CD4-positive, alpha-beta memory T cell (primary cell): ENCODE results near the gene HSPB9. TPM values are rescaled to one million over a fixed set of nuclear protein-coding genes. Genes with fewer than 3 reads are reported as not detected.

Source experiments
- CTCF ChIA-PET: fragments of 350-600 bp; sonication (Branson Sonifier 250); formaldehyde crosslinking; loops from one replicate; lab custom pipeline; 2021; ENCODE audit warnings: inconsistent platforms; ENCODE audit not compliant: partially characterized antibody; lab: Charles Lee
- POLR2A ChIA-PET: fragments of 350-600 bp; sonication (Branson Sonifier 250); formaldehyde crosslinking; loops from one replicate; lab custom pipeline; 2021; ENCODE audit not compliant: partially characterized antibody; lab: Charles Lee
- DNase-seq, 5 donors: peaks; one replicate each; pipeline versions ENCODE4 v3.0.0 to v3.0.0-alpha.2; 2020 to 2022; ENCODE audit warnings: mixed read lengths in 1 of 5
- H3K27ac ChIP-seq: one replicate; pipeline ENCODE4 v1.7.0; 2013; ENCODE audit warnings: low read depth, low read length
- H3K27me3 ChIP-seq: 2 replicates; pipeline ENCODE4 v1.7.0; 2013; ENCODE audit warnings: mild to moderate bottlenecking, low read length, moderate library complexity; ENCODE audit not compliant: insufficient read depth
- H3K36me3 ChIP-seq: 2 replicates; pipeline ENCODE4 v1.7.0; 2013; ENCODE audit warnings: mild to moderate bottlenecking, low read length, moderate library complexity; ENCODE audit not compliant: insufficient read depth
- H3K4me1 ChIP-seq: 2 replicates; pipeline ENCODE4 v1.7.0; 2013; ENCODE audit warnings: mild to moderate bottlenecking, low read length, moderate library complexity; ENCODE audit not compliant: insufficient read depth
- H3K4me3 ChIP-seq, 2 donors: one replicate each; pipeline ENCODE4 v1.7.0; 2013; ENCODE audit warnings: low read length in 2 of 2, mild to moderate bottlenecking in 1 of 2
- H3K9me3 ChIP-seq, 2 donors: one replicate each; pipeline ENCODE4 v1.7.0; 2013; ENCODE audit warnings: low read length in 2 of 2, control low read depth in 1 of 2; ENCODE audit not compliant: control insufficient read depth in 1 of 2
- H3K27ac Mint-ChIP-seq, 7 donors: one replicate each; pipeline ENCODE4 v1.8.0; 2020 to 2021; ENCODE audit warnings: mixed read lengths in 7 of 7, mild to moderate bottlenecking in 6 of 7, inconsistent platforms in 3 of 7, moderate library complexity in 3 of 7
- H3K27me3 Mint-ChIP-seq, 2 donors: one replicate each; pipeline ENCODE4 v1.8.0; 2020 to 2021; ENCODE audit warnings: mixed read lengths in 2 of 2
- H3K36me3 Mint-ChIP-seq, 2 donors: one replicate each; pipeline ENCODE4 v1.8.0; 2020 to 2021; ENCODE audit warnings: mixed read lengths in 2 of 2, inconsistent platforms in 1 of 2, mild to moderate bottlenecking in 1 of 2
- H3K4me1 Mint-ChIP-seq, 4 donors: one replicate each; pipeline ENCODE4 v1.8.0; 2020 to 2021; ENCODE audit warnings: mixed read lengths in 4 of 4, mild to moderate bottlenecking in 1 of 4
- H3K4me3 Mint-ChIP-seq, 8 donors: one replicate each; pipeline ENCODE4 v1.8.0; 2020 to 2021; ENCODE audit warnings: mixed read lengths in 8 of 8, mild to moderate bottlenecking in 7 of 8, moderate library complexity in 6 of 8, inconsistent platforms in 3 of 8
- H3K9me3 Mint-ChIP-seq, 8 donors: one replicate each; pipeline ENCODE4 v1.8.0; 2020 to 2021; ENCODE audit warnings: mixed read lengths in 8 of 8, mild to moderate bottlenecking in 5 of 8, inconsistent platforms in 3 of 8, moderate library complexity in 1 of 8
- intact Hi-C: fragments of 100-400 bp; cut with micrococcal nuclease; formaldehyde crosslinking; loops from one replicate; pipeline ENCODE4 v1.15.1; 2023
- polyA plus RNA-seq, 2 donors: library from polyadenylated mRNA; unstranded; fragments of 300-500 nt; fragmentation: Illumina TruSeq; gene quantifications; one replicate each; pipeline ENCODE4 v1.2.3, GENCODE V29; 2021
- total RNA-seq, 2 experiments: library from RNA; stranded (reverse); gene quantifications; one replicate each; pipeline ENCODE4 v1.2.3, GENCODE V29; 2021

The HSPB9 gene
- total and polyA plus RNA-seq, 4 experiments from 2014 or later: not detected

DNA sequence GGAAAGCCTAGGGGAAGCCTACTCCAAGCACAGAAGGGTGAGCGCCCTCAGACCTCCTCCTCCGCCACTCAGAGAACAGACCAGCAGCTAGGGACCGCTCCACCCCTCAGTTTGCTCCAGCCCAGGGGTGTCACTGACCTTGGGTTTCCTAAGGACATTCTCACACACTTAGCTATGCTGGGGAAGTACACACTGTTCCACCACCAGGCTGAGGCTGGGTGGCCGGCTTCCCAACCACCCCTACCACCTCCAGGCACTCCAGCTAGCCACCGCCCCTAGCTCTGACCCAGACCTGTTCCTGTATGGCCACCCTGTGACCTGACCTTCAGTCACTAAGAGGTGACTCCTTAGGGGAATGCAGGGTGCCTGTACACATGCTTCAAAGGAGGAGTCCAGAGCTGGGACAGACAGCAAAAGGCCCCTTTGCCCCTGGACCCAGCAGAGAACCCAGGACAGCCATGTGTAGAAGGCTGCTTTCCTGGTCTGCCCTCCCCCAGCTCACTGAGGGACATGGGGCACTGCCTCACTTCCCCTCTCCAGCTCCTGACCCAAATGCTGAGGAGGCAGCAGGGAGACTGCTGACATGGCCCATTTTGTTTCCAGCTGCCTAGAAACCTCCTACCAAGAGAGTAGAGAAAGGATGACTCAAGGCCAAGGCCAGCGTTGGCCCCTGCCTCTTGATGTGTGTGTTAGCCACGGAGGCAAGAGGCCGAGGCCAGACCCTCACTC is 6.7 kb downstream of the HSPB9 start:
- Mint-ChIP-seq H3K4me1 (peaks cover 24 to 34% (median 27%) of the 10 kb centered on the region in 4 donors), H3K36me3 (peaks cover 49 to 75% of the 10 kb centered on the region in 2 donors), H3K4me3 (no peak overlapping the region), H3K27me3 (no peaks in the 10 kb centered on the region), H3K9me3 (no peaks in the 10 kb centered on the region), H3K27ac (peak overlapping the region in 3 of 7 donors; percentile 59 to 86 (median 60))
- intact Hi-C loops: no loop called here
- ChIA-PET POLR2A (interaction anchor here (0.5 to 1.1 kb wide), 2 partner anchors 8 to 277 kb away, joined by 4 read pairs; partner anchors contain the start of gene KAT2A), CTCF (no interaction called here)
- no peak for DNase-seq
- H3K27ac ChIP-seq: no peak overlapping the region
- H3K27me3 ChIP-seq: no peaks in the 10 kb centered on the region
- H3K9me3 ChIP-seq: no peaks in the 10 kb centered on the region
- H3K36me3 ChIP-seq: peaks cover 57% of the 10 kb centered on the region
- peaks cover 28% of the 10 kb centered on the region for H3K4me1 ChIP-seq
- H3K4me3 ChIP-seq: no peak overlapping the region

DNA sequence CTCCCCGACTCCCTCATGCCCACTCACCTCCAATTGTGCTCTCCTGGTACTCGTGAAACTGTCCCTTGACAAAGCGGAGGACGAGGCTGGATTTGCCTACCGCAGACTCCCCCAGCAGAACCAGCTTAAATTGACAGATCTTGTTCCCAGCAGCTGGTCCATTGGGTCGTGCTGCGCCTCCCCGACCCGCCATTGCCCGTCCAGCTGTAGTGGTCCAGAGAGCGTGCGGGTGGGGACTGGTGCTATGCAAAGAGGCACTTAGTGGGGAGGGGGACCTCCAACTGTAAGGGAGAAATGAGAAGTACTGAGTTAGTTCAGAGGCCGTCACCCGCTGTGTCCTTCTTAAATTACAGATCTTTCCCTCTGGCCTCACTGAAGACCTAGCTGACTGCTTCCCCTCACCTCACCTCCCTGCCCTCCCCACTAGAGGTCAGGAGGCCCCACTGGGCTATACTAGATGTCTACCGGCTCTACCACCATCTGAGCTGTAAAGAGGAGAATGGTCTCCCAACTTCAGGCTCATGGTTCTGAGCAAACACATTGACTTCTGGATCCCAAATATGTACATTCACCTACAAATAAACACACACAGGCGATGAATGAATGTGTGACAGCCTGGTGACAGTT is 7.8 kb downstream of the HSPB9 start:
- Mint-ChIP-seq H3K27ac (peak overlapping the region in 5 of 7 donors; percentile 33 to 87 (median 68)), H3K9me3 (no peaks in the 10 kb centered on the region), H3K27me3 (no peaks in the 10 kb centered on the region), H3K4me1 (peaks cover 26 to 44% (median 33%) of the 10 kb centered on the region in 4 donors), H3K4me3 (no peak overlapping the region), H3K36me3 (peaks cover 46 to 67% of the 10 kb centered on the region in 2 donors)
- no peaks in the 10 kb centered on the region for H3K27me3 ChIP-seq
- no peak overlapping the region for H3K27ac ChIP-seq
- DNase-seq: no peak
- H3K36me3 ChIP-seq: peaks cover 53% of the 10 kb centered on the region
- intact Hi-C loops: no loop called here
- CTCF ChIA-PET: interaction anchor here (2.5 kb wide), 1 partner anchor 51 kb away, joined by 7 read pairs; the partner anchor contains the start of gene KCNH4
- no peaks in the 10 kb centered on the region for H3K9me3 ChIP-seq
- H3K4me3 ChIP-seq: no peak overlapping the region
- POLR2A ChIA-PET: interaction anchor here (1.4 kb wide), 1 partner anchor 13 kb away, joined by 3 read pairs; no protein-coding TSS in a partner anchor
- peaks cover 37% of the 10 kb centered on the region for H3K4me1 ChIP-seq

DNA sequence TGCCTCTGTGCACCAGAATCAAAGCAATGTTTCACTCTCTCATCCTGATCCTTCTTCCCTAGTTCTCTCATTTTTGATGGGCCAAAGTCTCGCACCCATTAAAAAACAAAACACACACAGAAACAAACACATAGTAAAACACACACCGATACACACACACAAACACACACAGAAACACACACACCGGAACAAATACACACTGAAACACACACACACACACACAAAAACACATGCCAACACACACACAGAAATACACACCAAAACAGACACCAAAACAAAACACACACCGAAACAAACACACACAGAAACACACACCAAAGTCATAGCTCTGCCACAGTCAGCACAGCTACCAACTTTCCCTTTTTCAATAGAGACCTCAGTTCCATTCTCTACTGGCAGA is 8.6 kb downstream of the HSPB9 start:
- Mint-ChIP-seq H3K4me3 (no peak overlapping the region), H3K4me1 (peaks cover 33 to 52% (median 41%) of the 10 kb centered on the region in 4 donors), H3K36me3 (peaks cover 38 to 66% of the 10 kb centered on the region in 2 donors), H3K27ac (peak overlapping the region; percentile 13 to 90 (median 76)), H3K27me3 (no peaks in the 10 kb centered on the region), H3K9me3 (no peaks in the 10 kb centered on the region)
- Histone ChIP-seq H3K4me1 (peaks cover 45% of the 10 kb centered on the region), H3K27me3 (no peaks in the 10 kb centered on the region), H3K9me3 (no peaks in the 10 kb centered on the region), H3K36me3 (peaks cover 46% of the 10 kb centered on the region), H3K27ac (no peak overlapping the region), H3K4me3 (no peak overlapping the region)
- ChIA-PET CTCF (interaction anchor here (2.5 kb wide), 1 partner anchor 50 kb away, joined by 7 read pairs; the partner anchor contains the start of gene KCNH4), POLR2A (interaction anchor here (1.4 kb wide), 1 partner anchor 13 kb away, joined by 3 read pairs; no protein-coding TSS in a partner anchor)
- no peak for DNase-seq
- intact Hi-C loops: no loop called here

DNA sequence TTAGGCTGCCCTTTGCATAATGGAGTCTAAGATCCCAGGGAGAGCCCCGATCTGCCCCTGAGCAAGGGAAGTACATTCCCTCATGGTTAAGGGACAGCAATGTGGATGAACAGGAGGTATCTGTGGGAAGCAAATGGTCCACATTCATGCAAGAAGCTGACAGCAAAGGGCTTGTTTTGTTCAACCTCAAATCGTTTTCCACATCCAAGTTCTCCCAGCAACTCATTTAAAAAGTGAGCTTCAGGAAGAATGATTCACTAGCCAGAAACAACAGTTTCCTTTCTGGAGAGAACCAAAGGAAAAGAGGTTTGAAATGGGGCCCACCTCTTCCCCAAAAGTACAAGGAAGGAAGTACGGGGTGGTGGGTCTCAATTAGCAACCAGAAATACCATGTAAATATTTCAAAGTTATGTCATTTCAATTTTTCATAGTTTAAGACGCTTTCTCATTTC is 9.4 kb downstream of the HSPB9 start:
- Mint-ChIP-seq H3K4me1 (peaks cover 36 to 59% (median 45%) of the 10 kb centered on the region in 4 donors), H3K4me3 (no peak overlapping the region), H3K27me3 (no peaks in the 10 kb centered on the region), H3K36me3 (peaks cover 33 to 65% of the 10 kb centered on the region in 2 donors), H3K27ac (peak overlapping the region; percentile 68 to 91 (median 82)), H3K9me3 (no peaks in the 10 kb centered on the region)
- no peak for DNase-seq
- H3K36me3 ChIP-seq: peaks cover 42% of the 10 kb centered on the region
- no peak overlapping the region for H3K27ac ChIP-seq
- H3K27me3 ChIP-seq: no peaks in the 10 kb centered on the region
- H3K4me1 ChIP-seq: peaks cover 53% of the 10 kb centered on the region
- H3K9me3 ChIP-seq: no peaks in the 10 kb centered on the region
- intact Hi-C loops: no loop called here
- ChIA-PET POLR2A (interaction anchor here (1.5 kb wide), 1 partner anchor 20 kb away, joined by 4 read pairs; the partner anchor contains the start of gene DHX58), CTCF (interaction anchor here (1.1 to 2.5 kb wide), 3 partner anchors 50 to 170 kb away, joined by 4 to 7 read pairs (median 4); partner anchors contain the start of gene KCNH4)
- H3K4me3 ChIP-seq: no peak overlapping the region

DNA sequence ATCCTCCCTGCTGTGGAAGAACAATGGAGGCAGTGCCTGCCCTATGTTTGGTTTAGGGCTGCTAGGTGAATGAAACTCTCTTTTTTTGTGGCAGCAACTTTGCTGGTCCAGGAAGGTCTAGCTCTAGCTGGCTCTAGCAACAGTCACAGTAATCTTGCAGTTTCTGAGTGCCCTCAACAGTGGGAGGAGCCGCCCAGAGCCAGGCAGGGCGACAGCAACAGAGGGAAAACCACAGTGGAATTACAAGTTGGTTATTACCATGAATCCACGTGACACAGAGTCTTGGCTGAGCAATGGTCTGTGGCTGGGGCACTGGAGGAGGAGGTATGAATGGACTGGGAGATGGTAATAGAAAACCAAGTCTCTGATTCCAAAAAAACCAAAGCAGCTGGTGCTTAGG is 10.3 kb downstream of the HSPB9 start:
- Histone ChIP-seq H3K27me3 (no peaks in the 10 kb centered on the region), H3K4me3 (no peak overlapping the region), H3K4me1 (peaks cover 53% of the 10 kb centered on the region), H3K9me3 (no peaks in the 10 kb centered on the region), H3K27ac (peak overlapping the region; percentile 12), H3K36me3 (peaks cover 36% of the 10 kb centered on the region)
- H3K4me1 Mint-ChIP-seq: peaks cover 36 to 64% (median 48%) of the 10 kb centered on the region in 4 donors
- H3K36me3 Mint-ChIP-seq: peaks cover 28 to 60% of the 10 kb centered on the region in 2 donors
- ChIA-PET CTCF (interaction anchor here (1.1 to 1.4 kb wide), 3 partner anchors 10 to 171 kb away, joined by 4 read pairs; no protein-coding TSS in a partner anchor), POLR2A (interaction anchor here (1.5 kb wide), 1 partner anchor 21 kb away, joined by 4 read pairs; the partner anchor contains the start of gene DHX58)
- H3K27me3 Mint-ChIP-seq: no peaks in the 10 kb centered on the region
- H3K27ac Mint-ChIP-seq: peak overlapping the region; percentile 70 to 91 (median 83)
- peak overlapping the region in 6 of 8 donors; percentile 4 to 65 (median 50) for H3K4me3 Mint-ChIP-seq
- peak in 1 of 5 donors; percentile 47 for DNase-seq
- intact Hi-C loops: no loop called here
- no peaks in the 10 kb centered on the region for H3K9me3 Mint-ChIP-seq

DNA sequence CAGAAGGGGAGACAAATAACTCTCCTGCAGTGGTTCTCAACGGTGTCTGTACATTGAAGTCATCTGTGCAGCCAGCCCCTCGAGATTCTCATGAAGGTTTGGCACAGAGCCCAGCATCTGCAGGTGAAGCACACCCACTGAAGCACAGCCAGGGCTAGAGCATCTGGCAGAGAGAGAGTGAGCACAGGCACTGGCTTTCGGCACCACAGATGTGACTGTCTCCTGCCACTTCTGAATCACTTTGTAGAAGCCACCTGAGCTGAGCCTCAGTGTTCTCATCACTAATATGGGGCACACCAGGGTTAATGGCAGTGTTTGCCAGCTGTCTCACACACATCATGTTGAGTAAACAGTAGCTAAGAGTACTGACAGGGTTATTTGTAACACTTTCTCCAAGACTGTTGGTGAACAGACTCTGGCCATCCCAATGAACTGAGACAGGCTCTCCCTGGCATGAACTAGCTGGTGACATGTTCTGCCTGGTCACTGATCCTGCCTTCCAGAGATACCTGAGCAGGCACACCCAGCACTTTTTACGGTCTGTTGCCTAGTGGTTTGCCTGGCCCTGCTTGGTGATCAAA is 10.9 kb downstream of the HSPB9 start:
- no peak for DNase-seq
- H3K4me3 ChIP-seq: no peak overlapping the region
- no peaks in the 10 kb centered on the region for H3K27me3 Mint-ChIP-seq
- H3K9me3 ChIP-seq: no peaks in the 10 kb centered on the region
- H3K4me3 Mint-ChIP-seq: peak overlapping the region in 4 of 8 donors; percentile 25 to 65 (median 52)
- H3K27ac Mint-ChIP-seq: peak overlapping the region; percentile 70 to 86 (median 82)
- POLR2A ChIA-PET: interaction anchor here (1.1 to 1.7 kb wide), 3 partner anchors 21 to 114 kb away, joined by 3 to 5 read pairs (median 4); partner anchors contain the start of genes DHX58 and NKIRAS2
- peak overlapping the region; percentile 14 for H3K27ac ChIP-seq
- intact Hi-C loops: no loop called here
- H3K4me1 ChIP-seq: peaks cover 55% of the 10 kb centered on the region
- H3K36me3 Mint-ChIP-seq: peaks cover 23 to 58% of the 10 kb centered on the region in 2 donors
- H3K9me3 Mint-ChIP-seq: no peaks in the 10 kb centered on the region
- CTCF ChIA-PET: interaction anchor here (0.9 to 1.4 kb wide), 3 partner anchors 9 to 12 kb away, joined by 3 to 4 read pairs (median 4); partner anchors contain the start of gene KAT2A
- H3K4me1 Mint-ChIP-seq: peaks cover 39 to 70% (median 53%) of the 10 kb centered on the region in 4 donors
- H3K36me3 ChIP-seq: peaks cover 30% of the 10 kb centered on the region
- no peaks in the 10 kb centered on the region for H3K27me3 ChIP-seq
